Endothelial cell of umbilical vein (primary cell): ENCODE measurements around the gene SCRN3.

ENCODE experiments used
- CTCF ChIP-seq, 2 donors: IDR thresholded peaks; 1 replicate in 1 of 2; 2 replicates in 1 of 2; pipeline ENCODE4 v1.5.1; 2011; ENCODE audit warnings: low read length in 2 of 2, mild to moderate bottlenecking in 2 of 2, moderate library complexity in 2 of 2, control low read depth in 1 of 2, inconsistent platforms in 1 of 2, low read depth in 1 of 2; ENCODE audit not compliant: insufficient read depth in 1 of 2; ENCODE audit errors: extremely low read depth in 1 of 2
- JUN ChIP-seq: IDR thresholded peaks from 2 replicates; pipeline ENCODE4 v1.6.1; 2011; ENCODE audit warnings: borderline replicate concordance, low read depth; ENCODE audit not compliant: insufficient read length, insufficient read depth
- POLR2A ChIP-seq: IDR thresholded peaks from 2 replicates; pipeline ENCODE4 v1.6.1; 2012; ENCODE audit warnings: low read depth, mild to moderate bottlenecking, control low read depth, low read length

GRCh38 chr2:174356347-174356746 lies 39.2 kb upstream of the SCRN3 start:
- TF ChIP-seq CTCF (IDR thresholded peaks at IDR 0.05; ENCODE audit: extremely low read depth in 1 of 2, insufficient read depth in 1 of 2, low read depth in 1 of 2, low read length in 2 of 2) (no peak), JUN (no peak), POLR2A (no peak)
